GM12874 (cell line): Measurements from ENCODE around the gene RBMS1.

Source experiments
- CTCF ChIP-seq: IDR thresholded peaks from 2 replicates; pipeline ENCODE4 v1.5.1; 2011; ENCODE audit warnings: low read depth, mild to moderate bottlenecking, control low read depth, low read length, moderate library complexity; ENCODE audit not compliant: insufficient read depth

Gene RBMS1

DNA sequence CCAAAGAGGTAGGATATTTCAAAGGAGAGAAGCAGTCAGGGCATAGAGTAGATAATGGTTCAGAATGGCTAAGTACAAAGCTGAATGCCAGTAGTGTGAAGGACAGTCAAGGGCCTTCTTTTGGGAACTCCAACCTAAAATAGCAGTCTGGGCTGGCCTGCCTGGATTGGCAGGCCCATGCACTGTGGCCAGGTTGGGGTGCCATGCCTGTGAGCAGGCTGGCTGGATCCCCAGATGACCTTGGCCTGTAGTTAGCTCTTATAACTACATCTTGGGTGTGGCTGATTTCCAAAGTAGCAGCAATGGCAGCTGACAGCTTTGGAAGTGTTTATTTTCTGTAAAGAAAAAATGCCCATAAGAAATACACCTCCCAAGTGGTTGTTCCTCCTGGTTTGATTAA, 242.0 kb downstream of the RBMS1 start:
- TF ChIP-seq CTCF: no peak

DNA sequence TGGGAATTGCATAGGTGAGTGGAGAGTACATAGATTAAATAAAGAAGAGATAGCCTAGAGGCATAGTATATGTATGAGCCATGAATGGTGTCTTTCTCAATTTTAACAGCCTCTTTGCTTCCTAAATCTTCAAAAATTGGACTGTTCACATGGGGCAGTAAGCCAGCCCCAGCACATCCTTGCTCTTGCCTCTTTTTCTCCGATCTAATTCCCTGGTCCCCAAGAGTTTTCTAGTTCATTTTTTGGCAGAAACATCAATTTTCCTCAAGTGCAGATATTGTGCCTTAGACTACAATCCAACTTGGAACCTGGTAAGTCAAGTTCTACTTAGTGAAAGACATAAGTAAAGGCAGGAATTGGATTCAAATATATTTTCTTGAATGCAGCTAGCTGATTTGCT, 243.7 kb downstream of the RBMS1 start:
- TF ChIP-seq CTCF: no peak

- TF ChIP-seq CTCF: no peak
These were observed 246.1 kb downstream of the RBMS1 start for GRCh38 chr2:160247296-160248035.

DNA sequence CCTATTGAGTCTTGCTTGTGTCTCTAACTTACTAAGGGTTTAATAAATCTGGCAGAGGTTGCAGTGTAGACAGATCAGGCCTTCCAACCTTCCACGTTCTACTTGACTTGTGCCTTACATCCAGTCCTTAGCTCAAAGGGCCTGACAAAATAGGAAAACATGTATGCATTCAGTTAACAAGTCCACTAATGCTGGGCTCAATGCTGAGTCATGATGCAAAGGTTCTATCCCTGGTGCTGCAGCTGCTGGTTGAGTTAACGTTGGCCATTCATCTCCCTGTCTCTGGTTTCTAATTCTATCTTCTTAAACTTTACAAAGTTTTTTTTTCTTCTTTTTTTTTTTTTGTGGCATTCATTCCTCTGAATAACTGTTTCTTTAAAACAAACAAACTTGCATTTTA, 247.3 kb downstream of the RBMS1 start:
- TF ChIP-seq CTCF: no peak

- no peak for TF ChIP-seq CTCF
These were observed 247.9 kb downstream of the RBMS1 start for GRCh38 chr2:160245614-160246155.

- no peak for TF ChIP-seq CTCF
These were observed 250.6 kb downstream of the RBMS1 start for GRCh38 chr2:160242893-160243564.

DNA sequence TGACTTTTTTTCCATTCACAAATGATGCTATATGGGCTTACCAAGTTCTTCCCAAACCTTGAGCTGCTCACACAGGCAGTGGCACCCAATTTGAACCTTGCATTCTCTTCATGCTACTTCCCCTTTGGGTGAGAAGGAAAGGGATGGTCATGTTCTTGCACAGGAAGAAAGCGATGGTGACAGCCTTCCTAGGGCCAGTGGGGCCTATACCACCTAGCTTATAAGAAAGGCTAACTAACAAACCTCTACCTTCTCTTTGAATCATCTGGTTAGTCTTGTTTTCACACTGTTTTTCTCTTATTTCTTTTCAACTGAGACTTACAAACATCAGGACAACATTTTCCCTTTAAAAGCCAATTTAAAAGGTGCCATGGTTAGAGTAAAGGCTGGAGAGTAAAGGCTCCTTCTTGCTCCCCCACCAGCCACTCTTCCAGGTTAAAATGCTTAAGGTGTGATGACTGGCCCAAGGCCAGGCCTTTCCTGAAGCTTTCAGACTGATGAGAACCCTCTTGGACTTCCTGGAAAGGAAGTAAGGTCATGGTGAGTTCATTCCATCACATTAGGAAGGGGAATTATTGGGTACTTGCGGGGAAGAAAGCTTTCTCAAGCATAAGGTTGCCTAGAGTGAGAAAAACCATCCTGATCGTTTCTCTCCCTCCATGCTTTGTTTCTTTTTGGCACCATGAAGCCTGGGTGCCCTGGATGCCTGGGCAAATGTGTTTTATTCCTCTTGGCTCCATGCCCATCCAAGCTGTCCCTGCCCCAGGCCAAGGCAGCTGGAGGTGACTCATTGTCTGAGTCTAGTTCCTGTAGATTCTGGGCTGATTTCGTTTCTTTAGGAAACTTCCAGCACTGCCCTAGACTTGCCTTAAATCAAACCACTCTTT, 252.1 kb downstream of the RBMS1 start:
- no peak for TF ChIP-seq CTCF
